SK-N-MC (cell line): ENCODE results near the gene GNS.

Experiments
- EZH2 ChIP-seq: fragments of 200-600 bp; sonication (generic); IDR thresholded peaks from one replicate; pipeline ENCODE4 v1.6.1; 2017; ENCODE audit warnings: antibody characterized with exemption
- POLR2AphosphoS5 ChIP-seq: IDR thresholded peaks from 2 replicates; pipeline ENCODE4 v1.6.1; 2012; ENCODE audit warnings: mild to moderate bottlenecking, low read depth, low read length, borderline replicate concordance

DNA sequence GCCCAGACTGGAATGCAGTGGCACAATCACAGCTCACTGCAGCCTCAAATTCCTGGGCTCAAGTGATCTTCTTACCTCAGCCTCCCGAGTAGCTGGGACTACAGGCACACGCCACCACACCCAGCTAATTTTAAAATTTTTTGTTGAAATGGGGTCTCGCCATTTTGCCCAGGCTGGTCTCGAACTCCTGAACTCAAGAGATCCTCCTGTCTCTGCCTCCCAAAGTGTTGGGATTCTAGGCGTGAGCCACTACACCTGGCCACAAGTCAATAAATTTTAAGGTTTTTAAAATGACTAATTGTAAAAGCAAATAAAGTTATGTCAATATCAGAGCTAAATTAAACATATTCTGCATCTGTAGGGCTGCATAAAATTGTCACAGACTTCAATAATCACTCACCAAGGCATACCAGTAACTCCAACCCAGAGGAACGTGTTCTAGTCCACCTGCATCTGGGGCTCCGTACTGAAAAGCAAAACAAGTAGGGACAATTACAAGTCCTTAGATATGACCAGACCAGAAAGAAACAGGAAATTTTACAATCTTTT is 13.9 kb downstream of the GNS start:
- TF ChIP-seq EZH2 = no peak
- TF ChIP-seq POLR2AphosphoS5 = no peak
